GM08714 (cell line): ENCODE data around the gene MAP2K4.
"Not testable (repeated sequence)": the region's sequence is repeated elsewhere in the genome, so short reads cannot be mapped to it uniquely, and the experiment has no call there.

Experiments
- H3K4me3 ChIP-seq: fragments of 200-500 bp; sonication (Bioruptor generic); 2 replicates; pipeline ENCODE4 v1.5.1; 2014; ENCODE audit warnings: mild to moderate bottlenecking, low read length, inconsistent platforms
- ZNF274 ChIP-seq: IDR thresholded peaks from 2 replicates; pipeline ENCODE4 v1.6.1; 2012; ENCODE audit warnings: mild to moderate bottlenecking, low read depth, low read length

The MAP2K4 gene

GRCh38 chr17:12020642-12021622 is at the start of gene MAP2K4:
Gene MAP2K4, plus strand, starts transcription at chr17:12020877. Its CDS starts 10 bp downstream, at chr17:12020887.
- H3K4me3 ChIP-seq, result peak within 1 kb of the TSS; percentile 100
- TF ChIP-seq ZNF274, result no peak

DNA sequence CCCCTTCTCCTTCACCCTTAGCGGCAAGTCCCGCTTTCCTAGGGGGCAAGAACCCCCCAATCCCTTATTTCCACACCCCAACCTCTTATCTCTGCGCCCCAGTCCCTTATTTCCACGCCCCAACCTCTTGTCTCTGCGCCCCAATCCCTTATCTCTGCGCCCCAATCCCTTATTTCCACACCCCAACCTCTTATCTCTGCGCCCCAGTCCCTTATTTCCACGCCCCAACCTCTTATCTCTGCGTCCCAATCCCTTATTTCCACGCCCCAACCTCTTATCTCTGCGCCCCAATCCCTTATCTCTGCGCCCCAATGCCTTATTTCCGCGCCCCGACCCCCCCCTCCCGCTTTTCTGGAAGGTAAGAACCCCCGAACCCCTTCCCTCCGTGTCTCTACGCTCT is 47.9 kb upstream of the MAP2K4 start:
- not testable (repeated sequence) for H3K4me3 ChIP-seq

DNA sequence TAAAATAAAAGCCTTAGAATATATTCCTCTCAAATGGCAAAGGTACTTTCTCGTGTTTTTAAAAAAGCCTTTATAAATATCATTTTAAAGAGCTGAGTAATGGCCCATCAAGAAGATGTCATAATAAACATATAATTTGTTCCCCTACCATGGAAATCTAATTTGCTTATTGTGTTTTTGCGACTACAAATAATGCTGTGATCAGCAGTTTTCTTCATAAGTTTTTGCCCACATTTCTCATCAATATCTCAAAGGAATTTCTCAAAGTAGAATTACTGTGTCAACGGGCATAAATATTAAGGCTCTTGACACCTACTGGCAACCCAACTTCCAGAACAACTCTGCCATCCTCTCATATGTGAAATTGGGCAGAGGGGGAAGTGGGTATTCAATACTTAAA is 40.9 kb upstream of the MAP2K4 start:
- H3K4me3 ChIP-seq, result no peak overlapping the region
- no peak for TF ChIP-seq ZNF274

DNA sequence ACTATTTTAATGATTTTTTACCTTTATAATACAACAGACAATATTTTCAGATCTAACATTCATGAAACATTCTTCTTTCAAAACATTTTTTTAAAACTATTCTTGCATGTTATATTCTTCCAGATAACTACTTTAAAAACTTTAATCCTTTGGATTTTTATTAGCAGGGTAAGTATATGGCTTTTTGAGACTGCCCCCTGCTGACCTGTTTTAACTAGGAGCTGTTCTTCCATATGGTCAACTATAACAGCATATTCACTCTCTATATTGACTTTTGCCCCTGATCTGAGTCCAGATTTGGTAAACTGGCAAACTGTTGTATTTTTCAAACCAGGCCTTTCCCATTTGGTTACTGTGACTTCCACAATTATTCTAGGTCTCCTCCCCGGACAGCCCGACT is 39.9 kb upstream of the MAP2K4 start:
- H3K4me3 ChIP-seq, result no peak overlapping the region
- no peak for TF ChIP-seq ZNF274

- no peak overlapping the region for H3K4me3 ChIP-seq
- no peak for TF ChIP-seq ZNF274
These were observed 38.8 kb upstream of the MAP2K4 start for GRCh38 chr17:11981862-11982261.

DNA sequence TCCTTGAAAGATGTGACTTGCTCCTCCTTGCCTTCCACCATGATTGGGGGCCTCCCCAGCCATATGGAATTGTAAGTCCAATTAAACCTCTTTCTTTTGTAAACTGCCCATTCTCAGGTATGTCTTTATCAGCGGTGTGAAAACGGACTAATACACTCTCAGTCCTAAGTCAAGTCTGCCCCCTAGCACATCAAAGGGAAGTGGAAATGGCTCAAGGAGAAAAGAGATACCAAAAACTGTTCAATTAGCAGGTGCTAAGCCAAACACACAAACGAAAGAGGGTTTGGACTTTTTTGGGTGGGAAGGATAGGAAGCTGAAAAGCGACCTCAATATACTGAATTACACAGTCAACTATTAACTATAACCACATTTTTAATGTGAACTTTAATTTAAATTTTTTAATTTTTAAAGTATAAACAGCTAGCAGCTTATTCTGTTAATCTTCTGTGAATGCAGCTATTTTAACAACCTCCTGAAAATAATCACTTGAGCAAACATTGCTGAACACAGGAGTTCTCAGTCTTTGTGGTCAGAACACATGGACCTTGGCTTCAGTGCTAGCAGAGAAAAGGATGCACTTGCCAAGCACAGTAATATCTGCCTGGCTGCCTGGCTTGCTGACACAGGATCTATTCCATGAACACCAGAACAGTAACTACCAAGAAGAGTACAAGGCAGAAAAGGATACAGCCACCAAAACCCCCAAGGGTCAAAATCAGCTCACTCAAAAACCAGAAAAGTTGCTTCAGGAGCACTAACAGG is 34.3 kb upstream of the MAP2K4 start:
- TF ChIP-seq ZNF274, result no peak

DNA sequence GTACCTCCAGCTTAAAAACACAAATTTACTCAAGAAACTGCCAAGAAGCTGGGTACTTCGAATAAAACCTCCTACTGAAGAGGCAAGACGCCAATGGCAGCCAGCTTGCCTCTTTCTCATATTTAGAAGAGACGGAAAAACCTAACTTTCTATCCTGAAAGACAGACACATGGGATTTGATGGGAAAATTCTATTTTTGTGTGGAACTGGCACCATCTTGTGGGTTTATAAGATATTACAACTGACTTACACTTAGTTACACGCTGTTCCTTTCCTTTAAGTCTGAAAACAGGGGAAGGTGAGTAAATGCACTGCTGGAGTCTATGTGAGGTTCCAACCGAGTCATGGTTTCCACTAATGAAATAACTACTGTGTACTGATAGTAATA is 33.7 kb upstream of the MAP2K4 start:
- TF ChIP-seq ZNF274, result no peak
- H3K4me3 ChIP-seq, result no peak overlapping the region

More for the DNA sequence above, 34.3 kb upstream of the MAP2K4 start:
- no peak overlapping the region for H3K4me3 ChIP-seq

DNA sequence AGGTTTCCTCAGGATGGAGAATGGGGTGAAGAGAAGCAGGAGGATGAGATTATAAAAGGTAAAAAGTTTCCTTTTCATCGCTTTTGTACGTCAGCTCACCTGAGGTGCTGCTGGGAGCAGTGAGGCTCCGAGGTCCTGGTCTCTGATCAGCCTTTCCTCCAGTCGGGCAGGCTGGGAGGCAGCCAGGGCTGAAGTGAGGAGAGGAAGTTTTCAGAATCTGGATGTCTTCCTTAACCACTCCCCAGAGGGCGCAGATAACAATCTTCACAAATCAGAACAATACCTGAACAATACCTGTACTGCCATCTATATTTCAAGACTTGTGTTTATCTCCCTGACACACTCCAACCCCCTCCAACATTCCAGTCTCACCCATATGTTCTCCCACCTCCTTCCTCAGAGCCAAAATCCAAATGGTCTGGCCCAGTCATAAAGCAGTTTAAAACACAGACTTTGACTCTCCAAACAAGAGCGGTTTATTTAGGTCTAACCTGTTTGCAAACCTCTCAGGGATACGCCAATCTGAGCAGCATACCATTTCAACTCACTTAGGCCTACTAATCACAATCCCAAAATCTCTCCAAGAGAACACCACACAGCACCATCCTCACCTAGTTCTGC is 30.2 kb upstream of the MAP2K4 start:
- no peak overlapping the region for H3K4me3 ChIP-seq
- no peak for TF ChIP-seq ZNF274

DNA sequence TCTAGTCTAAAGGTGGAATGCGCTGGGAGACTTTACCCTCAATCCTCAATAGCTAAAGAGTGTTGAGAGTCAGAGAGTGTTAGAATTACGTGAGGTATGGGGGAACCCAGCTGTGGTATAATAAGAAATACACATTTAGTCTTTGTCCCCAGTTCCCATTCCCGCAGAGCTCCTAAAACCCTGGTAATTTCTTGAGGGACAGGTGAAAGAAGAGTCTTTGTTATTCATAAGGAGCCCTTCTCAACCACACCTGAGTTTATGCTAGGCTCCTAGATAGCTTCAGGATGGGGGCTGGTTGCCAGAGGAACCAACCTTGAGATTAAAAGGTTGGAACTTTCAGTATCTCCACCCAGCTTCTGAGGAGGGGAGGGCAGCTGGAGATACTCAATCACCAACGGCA is 29.2 kb upstream of the MAP2K4 start:
- TF ChIP-seq ZNF274, result no peak
- no peak overlapping the region for H3K4me3 ChIP-seq

DNA sequence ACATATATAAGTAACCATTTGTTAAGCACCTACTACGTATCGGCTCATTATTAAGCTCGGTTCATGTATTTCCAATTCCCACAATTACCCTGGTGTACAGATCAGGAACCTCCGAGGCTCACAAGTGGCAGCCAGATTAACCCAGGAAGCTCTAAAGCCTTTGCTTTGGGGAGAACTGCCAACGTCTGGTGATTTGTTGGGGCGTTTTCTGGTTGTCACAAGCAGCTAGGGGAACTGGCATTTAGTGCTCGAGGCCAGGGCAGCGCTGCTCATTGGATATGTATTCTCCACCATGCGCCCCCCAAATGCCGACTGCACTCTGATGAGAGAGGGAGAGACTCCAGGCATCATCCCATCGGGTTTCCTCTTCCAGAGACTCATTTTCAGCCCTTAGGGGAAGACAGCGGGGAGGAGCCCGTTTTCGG is 23.9 kb upstream of the MAP2K4 start:
- TF ChIP-seq ZNF274, result no peak

DNA sequence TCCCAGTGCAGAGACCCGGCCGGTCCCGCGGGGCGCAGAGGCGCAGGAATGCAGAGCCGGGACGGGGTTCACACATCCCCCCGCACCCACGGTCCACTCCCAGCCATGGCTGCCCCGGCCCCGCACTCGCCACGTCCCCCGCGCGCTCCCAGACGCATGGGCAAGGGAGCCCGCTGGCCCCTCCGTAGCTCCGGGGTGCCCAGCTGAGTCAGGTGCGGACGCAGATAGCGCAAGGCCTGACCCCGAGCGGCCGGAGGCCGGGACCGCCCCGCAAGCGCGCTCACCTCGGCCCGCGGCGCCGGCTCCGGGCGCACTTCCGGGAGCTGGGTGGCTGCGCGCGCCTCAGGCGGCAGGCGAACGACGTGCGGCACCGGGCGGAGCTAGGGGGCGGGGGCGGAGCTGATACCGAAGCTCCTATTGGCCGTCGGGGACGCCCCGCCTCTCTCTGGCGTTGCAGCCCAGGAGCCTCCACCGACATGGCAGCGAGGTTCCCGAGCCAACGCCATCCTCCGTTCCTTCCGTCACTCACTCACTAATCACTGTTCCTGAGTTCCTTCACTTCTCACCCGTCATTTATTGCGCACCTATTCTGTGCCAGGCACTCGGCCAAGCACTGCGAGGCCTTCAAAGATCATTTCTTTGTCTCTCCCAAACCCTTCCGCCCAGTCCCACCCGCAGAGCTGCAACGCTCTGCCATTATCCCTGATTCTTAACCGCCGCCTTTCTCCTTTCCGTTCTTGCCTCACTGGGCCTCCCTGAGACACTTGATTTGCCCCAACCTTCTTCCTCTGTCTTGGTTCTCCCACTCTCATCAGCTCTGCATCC is 23.3 kb upstream of the MAP2K4 start, which contains the start of gene ZNF18:
Gene ZNF18, minus strand, starts transcription at position 329 of the 825 bp plus-strand sequence. CDS start 4,646 bp downstream, outside the sequence.
- peak within 1 kb of the TSS; percentile 74 for H3K4me3 ChIP-seq
- no peak for TF ChIP-seq ZNF274

More for the DNA sequence above, 23.9 kb upstream of the MAP2K4 start:
- peak overlapping the region; percentile 74 for H3K4me3 ChIP-seq

GRCh38 chr17:11997972-11998233 is 22.8 kb upstream of the MAP2K4 start:
- TF ChIP-seq ZNF274, result no peak
- peak overlapping the region; percentile 68; the same call in 1 of the 2 replicates for H3K4me3 ChIP-seq

DNA sequence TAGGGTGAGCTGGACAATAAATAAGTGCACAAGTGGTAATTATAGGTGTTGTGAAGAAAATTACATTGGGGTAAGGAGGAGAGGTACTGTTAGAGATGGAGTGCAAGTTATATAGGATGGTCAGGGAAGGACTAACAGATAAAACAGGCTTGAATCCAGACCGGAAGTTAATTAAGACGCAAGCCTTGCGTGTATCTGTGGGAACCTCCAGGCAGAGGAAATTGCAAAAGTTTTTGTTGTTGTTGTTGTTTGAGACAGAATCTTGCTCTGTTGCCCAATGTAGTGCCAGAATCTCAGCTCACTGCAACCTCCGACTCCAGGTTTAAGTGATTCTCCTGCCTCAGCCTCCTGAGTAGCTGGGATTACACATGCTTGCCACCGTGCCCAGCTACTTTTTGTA is 21.0 kb upstream of the MAP2K4 start:
- H3K4me3 ChIP-seq, result no peak overlapping the region
- no peak for TF ChIP-seq ZNF274

GRCh38 chr17:12007466-12007865 is 13.2 kb upstream of the MAP2K4 start:
- no peak overlapping the region for H3K4me3 ChIP-seq
- no peak for TF ChIP-seq ZNF274
